T47D (cell line): Measurements from ENCODE around the gene POU2F2.
A peak's percentile ranks its signal among the peaks of the same experiment; 100 is the strongest.
"Not testable (repeated sequence)": the region's sequence is repeated elsewhere in the genome, so short reads cannot be mapped to it uniquely, and the experiment has no call there.

Experiments used
- DNase-seq, 2 experiments: peaks; one replicate each; pipeline versions ENCODE4 v3.0.0 to v3.0.0-alpha.2; 2011 to 2012; ENCODE audit warnings: low read depth in 1 of 2, low spot score in 1 of 2
- JUND ChIP-seq: IDR thresholded peaks from 2 replicates; pipeline ENCODE4 v1.6.1; 2012; ENCODE audit warnings: low read depth
- in situ Hi-C: cut with HindIII; loops from 2 replicates; pipeline ENCODE4 v1.10.0; 2016; ENCODE audit warnings: low sequenced_read_pairs, low pct_unique_long_range_greater_than_20kb

Gene POU2F2

DNA sequence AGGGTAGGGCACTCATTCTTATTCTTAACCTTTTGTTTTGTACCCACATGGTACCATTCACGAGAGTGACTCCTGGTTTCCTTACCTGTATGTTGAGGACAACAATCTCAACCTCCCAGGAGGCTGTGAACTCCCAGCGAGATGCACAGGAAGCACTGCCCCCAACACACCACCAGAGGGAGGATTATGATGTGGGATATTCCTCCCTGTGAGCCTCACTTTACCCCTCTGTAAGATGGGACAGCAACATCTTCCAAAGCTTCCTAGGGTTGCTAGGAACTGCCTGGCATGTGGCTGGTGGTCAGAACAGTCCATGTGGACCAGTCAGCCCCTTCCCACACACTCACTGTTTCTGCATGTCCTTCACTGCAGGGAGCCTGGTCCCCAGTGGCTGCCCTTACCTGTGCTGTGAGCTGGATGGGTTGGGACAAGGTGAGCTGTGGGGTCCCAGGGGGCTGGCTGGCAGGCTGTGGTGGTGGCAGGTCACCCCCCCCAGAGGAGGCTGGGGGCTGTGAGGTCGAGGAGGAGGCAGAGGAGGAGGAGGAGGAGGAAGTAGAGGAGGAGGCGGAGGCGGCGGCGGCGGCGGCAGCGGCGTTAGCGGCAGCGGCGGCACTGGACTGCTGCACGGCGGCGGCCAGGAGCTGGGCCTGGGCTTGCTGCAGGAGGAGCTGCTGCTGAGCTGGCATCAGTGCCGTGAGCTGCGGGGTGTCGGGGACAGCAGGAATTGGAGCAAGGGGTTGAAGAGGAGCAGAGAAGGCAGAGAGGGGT is 15.8 kb downstream of the POU2F2 start:
- DNase-seq = no peak
- in situ Hi-C loops = no loop called here
- no peak for TF ChIP-seq JUND

DNA sequence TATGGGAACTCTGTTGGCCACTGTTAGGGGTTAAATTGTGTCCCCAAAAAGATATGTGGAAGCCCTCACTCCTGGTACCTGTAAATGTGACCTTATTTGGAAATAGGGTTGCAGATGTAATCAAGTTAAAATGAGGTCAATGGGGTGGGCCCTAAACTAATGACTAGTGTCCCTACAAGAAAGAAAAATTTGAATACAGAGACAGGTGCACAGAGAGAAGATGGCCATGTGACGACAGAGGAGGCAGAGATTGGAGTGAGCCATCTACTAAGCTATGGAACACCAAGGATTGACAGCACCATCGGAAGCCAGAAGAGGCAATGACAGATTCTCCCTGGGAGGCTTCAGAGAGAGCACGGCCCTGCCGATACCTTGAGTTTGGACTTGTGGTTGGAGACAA is 16.5 kb downstream of the POU2F2 start:
- no peak for TF ChIP-seq JUND
- in situ Hi-C loops = no loop called here
- DNase-seq = no peak

DNA sequence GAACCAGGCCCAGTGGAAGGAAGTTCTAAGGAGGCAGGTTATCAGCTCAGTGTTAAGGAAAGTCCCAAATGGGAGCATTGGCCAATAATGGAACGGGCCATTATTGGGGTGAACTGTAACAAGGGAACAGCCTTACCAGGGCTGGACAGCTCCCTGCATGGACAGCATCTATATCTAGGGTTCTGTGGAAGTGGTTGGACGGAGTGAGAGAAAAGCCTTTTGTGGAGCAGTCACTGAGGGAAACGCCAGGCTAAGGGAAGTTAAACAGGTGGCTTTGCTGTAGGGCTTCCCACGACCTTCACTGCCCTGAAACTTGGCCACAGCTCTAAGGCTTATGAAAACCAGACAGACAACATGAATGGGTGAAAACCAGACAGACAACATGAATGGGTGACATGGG is 17.0 kb downstream of the POU2F2 start:
- DNase-seq = peak in 1 of 2 experiments; percentile 54
- in situ Hi-C loops = no loop called here

DNA sequence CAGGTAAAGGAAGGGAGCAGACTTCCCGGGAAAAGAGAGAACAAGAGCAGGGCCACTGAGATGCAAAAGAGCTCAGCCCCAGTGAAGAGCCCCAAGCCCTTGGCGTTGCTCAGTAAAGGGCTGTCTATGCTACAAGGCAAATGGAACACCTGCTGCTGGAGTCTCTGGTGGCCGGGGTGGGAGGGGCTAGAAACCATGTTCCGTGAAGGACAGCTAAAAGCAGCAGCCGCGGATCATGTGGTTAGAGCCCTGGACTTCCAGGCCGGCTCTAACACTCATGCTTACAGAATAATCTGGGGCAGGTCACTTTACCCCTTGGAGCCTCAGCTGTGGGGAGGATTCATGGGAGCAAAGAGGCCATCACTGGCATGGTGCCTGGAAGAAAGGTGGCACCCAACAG is 17.8 kb downstream of the POU2F2 start:
- no peak for TF ChIP-seq JUND
- in situ Hi-C loops = no loop called here
- no peak for DNase-seq

More for the DNA sequence above, 17.0 kb downstream of the POU2F2 start:
- no peak for TF ChIP-seq JUND

DNA sequence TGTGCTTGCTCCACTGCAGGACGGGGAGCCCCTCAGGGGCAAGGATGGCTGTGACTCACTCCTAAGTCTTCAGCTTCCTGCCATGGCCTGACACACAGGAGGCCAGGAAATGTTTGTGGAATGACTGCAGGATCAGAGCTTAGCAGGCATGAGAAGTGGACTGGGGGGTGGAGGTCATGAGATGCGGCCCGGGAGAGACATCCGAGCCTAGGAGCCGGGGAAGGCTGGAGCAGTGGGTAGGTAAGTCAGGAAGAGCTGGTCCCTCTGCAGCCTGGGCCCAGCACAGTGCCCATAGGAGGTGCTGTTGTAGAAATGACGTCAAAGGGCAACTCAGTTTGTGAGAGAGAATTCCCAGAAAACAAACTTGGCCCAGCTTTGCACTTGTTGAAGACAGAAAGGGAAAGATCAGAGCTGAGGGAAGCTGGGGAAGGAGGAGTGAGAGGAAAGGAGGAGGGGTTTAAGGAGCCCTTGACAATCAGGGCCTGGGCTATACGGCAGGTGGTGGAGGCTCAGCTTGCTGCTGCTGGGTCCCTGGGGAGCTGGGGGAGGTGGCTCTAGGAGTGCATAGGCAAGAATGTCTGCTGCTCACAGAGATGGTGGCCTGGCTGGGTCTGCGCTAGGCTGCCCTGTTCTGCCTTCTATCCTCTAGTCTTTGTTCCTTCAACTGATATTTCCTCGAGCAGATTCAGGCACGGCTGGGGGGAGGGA is 18.5 kb downstream of the POU2F2 start:
- no peak for TF ChIP-seq JUND
- no peak for DNase-seq
- in situ Hi-C loops = no loop called here

DNA sequence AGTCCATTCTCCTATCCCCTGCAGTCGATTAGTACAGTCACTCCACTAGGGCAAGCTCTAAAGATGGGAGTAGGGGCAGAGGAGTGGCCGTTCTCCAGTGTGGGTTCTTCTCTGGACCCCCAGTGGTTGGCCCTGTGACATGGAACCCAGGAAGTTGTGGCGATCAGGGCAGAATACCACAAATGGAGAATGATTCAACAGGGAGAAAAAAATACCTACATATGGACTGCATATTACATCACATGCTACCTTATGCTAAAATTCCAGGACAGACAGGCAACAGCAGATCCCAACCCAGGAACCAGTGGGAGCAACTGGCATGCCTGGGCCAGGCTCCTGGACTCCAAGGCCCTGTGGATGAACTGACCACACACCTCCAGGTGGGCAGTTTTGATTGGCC is 20.4 kb downstream of the POU2F2 start:
- no peak for DNase-seq
- no peak for TF ChIP-seq JUND
- in situ Hi-C loops = no loop called here

DNA sequence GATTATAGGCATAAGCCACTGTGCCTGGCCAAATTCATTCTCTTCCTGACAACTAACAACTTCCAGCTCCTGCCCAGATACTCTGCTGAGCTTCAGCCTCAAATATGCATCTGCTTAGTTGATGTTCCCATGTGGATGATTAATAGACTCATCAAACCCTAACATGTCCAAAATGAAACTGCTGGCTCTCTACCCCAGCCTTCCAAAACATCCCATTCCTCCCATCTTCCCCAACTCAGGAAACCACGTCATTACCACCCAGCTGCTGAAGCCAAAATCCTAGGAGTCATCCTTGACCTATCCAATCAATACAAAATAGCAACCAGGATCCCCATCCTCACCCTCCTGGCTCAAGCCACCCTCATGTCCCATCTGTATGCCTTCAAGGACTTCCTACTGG is 20.9 kb downstream of the POU2F2 start:
- TF ChIP-seq JUND = no peak
- in situ Hi-C loops = no loop called here
- no peak for DNase-seq

DNA sequence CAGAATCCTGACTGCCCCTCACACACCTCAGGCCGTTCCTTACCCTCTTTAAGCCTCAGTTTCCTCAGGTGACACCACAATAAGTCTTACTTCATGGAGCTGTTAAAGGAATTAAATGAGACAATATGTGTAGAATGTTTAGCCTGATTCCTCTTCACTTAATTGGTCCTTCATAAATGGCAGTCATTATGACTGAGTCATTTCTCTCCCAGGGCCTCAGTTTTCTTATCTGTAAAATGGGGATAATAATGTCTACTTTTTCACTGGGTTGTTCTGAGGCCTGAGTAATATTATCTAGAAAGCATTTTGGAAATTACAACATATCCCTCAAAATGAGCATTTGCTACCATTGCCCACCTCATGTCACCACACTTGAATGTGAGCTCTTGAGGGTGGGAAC is 21.6 kb downstream of the POU2F2 start:
- TF ChIP-seq JUND = no peak
- in situ Hi-C loops = no loop called here
- no peak for DNase-seq

DNA sequence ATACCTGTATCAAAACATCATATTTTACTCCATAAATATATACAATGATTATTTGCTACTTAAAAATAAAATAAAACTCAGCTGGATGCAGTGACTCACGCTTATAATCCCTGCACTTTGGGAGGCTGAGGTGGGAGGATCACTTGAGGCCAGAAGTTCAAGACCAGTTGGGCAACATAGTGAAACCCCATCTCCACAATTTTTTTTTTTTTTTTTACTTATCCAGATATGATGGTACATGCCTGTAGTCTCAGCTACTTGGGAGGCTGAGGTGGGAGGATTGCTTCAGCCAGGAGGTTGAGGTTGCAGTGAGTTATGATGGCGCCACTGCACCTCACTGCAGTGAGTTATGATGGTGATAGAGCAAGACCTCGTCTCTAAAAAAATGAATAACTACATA is 22.4 kb downstream of the POU2F2 start:
- no peak for TF ChIP-seq JUND
- DNase-seq = no peak
- in situ Hi-C loops = no loop called here

DNA sequence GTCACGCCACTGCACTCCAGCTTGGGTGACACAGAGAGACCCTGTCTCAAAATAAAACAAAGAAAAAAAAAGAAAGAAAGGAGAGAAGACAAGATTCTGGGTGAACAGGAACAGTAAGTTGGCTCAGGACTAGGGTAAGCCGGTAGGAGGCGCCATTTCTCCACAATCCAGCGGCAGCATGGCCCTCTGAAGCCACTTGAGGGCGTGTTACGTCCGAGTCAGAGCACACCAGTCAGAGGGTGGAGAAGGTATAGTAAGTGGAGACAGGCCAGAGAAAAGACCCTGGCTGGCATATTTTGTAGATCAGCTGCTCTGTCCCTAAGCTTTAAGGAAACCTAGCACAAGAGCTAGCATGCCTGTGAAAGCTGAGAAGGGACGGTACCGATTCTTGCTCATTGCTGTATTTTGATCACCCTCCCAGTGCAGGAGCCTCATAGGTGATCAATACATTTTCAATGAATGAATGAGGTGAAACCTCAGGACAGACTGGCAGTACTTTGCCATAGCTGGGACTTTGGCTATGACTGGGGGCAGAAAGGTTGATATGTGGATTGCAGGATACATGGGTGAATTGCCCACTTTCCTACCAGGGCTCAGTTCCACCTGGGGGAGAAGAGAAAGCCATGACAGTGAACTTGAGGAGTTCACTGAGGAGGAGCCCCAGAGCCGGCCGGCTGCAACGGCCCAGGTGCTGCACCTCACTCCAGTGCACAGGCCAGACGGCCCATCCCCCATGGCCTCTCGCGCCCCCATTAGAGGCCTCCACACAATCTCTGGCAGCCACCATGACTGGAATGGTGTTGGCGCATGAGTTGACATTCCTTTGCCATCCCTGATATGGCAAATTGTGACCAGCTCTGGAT is 23.5 kb downstream of the POU2F2 start:
- TF ChIP-seq JUND = no peak
- DNase-seq = peak in 1 of 2 experiments; percentile 79
- in situ Hi-C loops = no loop called here

DNA sequence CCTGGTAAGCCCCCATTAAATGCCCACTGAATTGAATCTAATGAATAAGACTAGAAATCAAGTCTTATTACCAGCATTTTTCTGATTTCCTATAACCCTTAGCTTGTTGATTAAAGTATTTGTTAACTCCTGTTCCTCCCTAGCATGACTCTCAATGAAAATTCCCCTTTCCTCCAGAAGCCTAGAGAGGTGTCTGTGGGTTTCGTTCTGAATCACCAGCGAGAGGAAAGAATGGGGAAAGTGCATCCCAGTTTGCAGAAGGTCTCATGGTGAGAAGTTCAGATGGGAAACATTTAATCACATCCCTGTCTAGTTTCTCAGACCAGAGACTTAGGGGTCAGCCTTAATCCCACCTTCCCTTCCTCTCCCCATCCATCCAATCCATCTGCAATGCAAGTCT is 26.9 kb downstream of the POU2F2 start:
- DNase-seq = no peak
- in situ Hi-C loops = no loop called here
- TF ChIP-seq JUND = no peak

DNA sequence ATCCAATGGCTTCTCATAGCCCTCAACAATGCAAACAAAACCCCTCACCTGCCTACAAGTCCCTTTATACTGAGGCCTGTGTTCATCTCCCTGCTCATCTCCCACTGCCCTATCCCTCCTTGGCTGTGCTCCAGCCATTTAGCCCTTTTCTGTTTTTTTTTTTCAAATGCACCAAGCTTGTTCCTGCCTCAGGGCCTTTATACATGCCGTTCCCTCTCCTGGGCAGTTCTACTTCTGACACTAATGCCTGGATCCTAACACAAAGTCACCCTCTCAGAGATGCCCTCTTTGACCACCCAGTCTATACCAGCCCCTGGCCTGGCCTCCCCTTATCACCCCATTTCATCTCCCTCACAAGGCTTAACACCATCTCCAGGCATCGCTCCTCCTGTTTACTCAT is 29.4 kb downstream of the POU2F2 start:
- in situ Hi-C loops = no loop called here
- no peak for DNase-seq
- TF ChIP-seq JUND = no peak

DNA sequence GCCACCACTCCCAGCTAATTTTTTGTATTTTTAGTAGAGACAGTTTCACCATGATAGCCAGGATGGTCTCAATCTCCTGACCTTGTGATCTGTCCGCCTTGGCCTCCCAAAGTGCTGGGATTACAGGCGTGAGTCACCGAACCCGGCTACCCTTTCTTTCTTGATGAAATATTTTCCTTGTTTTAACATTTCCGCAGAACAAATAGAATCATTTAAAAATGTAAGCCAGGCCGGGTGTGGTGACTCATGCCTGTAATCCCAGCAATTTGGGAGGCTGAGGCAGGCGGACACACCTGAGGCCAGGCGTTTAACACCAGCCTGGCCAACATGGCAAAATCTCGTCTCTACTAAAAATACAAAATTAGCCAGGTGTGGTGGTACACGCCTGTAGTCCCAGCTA is 32.0 kb downstream of the POU2F2 start:
- in situ Hi-C loops, DNase-seq: not testable (repeated sequence)
